GM21423 (cell line): ENCODE results near the gene DHRS1.
"Not testable (repeated sequence)": the region's sequence is repeated elsewhere in the genome, so short reads cannot be mapped to it uniquely, and the experiment has no call there.

Experiments used
- ATAC-seq: cut with Tn5 transposase; IDR thresholded peaks from one replicate; pipeline ENCODE4 v1.9.1; 2021; ENCODE audit warnings: mild to moderate bottlenecking, moderate library complexity; ENCODE audit not compliant: unreplicated experiment

The DHRS1 gene

GRCh38 chr14:24252289-24253124 lies 47.1 kb downstream of the DHRS1 start:
- ATAC-seq, result no peak

GRCh38 chr14:24251880-24252288 lies 47.7 kb downstream of the DHRS1 start:
- ATAC-seq, result no peak

- no peak for ATAC-seq
Observed at GRCh38 chr14:24250354-24250753, 49.2 kb downstream of the DHRS1 start.

DNA sequence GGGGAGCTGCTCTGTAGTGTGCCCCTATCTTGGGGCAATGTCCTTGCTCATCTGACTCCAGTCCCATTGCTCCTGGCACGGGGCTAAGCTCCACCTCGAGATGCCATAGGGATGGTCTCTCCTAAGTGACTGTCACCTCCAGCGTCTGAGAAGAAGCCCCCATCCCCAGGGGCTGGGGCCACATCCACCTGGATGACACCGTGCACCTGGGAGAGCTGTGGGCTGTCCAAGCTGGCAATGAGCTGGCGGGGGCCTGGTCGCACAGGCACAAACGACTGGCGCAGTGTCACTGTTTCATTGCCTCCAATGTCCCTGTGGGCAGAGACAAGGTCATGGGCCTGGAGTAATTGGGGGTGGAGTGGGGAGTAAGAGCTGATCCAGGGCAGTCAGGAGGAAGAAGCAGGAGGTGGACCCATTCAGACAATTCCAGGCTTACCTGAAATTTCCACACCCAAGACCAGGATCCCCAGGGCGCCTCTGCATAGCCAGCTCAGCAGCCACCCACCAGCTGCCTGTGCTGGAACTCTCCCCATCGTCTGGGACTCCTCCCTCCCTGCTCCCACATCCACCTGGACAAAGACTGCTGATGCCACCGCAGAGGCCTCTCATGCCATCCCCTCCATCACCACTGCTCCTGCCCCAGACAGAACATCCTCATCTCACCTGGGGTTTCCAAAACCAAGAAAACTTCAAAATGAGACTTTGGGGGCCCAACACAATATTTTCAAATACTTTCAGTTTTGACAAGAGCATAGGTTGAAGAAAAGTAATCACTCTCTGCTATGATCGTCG lies 50.2 kb downstream of the DHRS1 start:
- no peak for ATAC-seq

- ATAC-seq, result no peak
Observed at GRCh38 chr14:24247422-24247821, 52.2 kb downstream of the DHRS1 start.

DNA sequence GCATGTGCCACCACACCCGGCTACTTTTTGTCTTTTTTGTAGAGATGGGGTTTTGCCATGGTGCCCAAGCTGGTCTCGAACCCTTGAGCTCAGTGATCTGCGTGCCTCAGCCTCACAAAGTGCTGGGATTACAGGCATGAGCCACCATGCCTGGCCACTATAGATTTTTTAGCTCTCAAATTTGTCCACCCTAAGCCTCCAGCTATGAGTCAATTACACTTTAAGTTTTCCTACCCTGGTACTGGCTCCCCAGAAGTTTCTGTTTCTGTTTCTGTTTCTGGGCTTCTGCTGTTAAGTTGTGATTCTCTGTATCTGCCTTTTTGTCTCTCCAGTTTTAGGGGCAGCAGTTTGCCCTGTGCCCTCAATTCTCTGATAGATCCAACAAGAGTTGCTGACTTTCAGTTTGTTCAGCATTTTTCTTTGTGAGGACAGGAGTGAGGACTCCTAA lies 52.8 kb downstream of the DHRS1 start:
- ATAC-seq, result no peak

GRCh38 chr14:24245350-24245749 lies 54.2 kb downstream of the DHRS1 start:
- not testable (repeated sequence) for ATAC-seq

DNA sequence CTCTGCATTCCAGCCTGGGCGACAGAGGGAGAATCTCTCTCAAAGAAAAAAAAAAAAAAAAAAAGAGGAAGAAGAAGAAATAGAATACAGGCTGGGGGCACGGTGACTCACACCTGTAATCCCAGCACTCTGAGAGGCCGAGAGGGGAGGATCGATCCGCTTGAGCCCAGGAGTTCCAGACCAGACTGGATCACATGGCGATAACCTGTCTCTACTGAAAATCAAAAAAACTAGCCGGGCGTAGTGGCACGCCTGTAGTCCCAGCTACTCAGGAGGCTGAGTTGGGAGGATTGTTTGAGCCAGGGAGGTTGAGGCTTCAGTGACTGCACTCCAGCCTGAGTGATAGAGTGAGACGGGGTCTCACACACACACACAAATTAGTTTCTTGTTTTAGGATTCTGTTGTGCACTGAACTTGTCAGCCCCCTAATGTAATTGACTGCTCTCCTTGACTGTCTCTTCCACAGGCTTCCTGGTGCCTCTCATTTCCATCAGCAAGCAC lies 56.2 kb downstream of the DHRS1 start:
- ATAC-seq, result no peak

GRCh38 chr14:24241829-24242443 lies 57.6 kb downstream of the DHRS1 start:
- ATAC-seq, result peak; percentile 80
